ENCODE measurements around the gene TBL1XR1.

GRCh38 chr3:177055605-177056571, 141.4 kb downstream of the TBL1XR1 start:
- TF ChIP-seq CTCF (conservative IDR thresholded peaks at IDR 0.05 in 1 of 2, IDR thresholded peaks at IDR 0.05 in 1 of 2; ENCODE audit: extremely low read depth in 1 of 2, insufficient read depth in 1 of 2, low read depth in 1 of 2, low read length in 2 of 2) (no peak), EZH2 (IDR thresholded peaks at IDR 0.05; ENCODE audit: borderline replicate concordance, low read length) (no peak)
